ENCODE data around the gene ZNF423.

DNA sequence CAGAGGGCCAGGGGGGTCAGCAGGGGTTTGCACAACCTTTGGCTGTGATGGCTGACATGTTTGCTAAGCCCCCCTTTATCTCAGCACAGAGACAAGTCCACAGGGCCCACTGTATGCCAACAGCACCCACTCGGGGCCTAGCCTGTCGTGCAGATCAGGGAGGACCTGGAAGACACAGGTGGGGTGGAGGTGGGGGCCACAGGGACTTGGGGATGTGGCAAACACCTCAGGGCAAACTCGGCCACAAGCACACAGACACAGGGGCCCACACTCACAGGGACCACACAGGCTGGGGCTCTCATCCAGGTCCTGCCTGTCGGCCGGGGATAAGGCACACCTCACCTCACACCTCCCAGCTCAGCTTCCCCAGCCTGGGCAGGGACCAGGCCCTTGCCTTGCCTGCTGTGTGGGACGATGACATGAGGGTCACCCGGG is 394.4 kb downstream of the ZNF423 start:
- TF ChIP-seq CTCF (IDR thresholded peaks at IDR 0.05) (no peak), POLR2A (IDR thresholded peaks at IDR 0.05) (no peak)

Data from Peyer's patch (tissue), 4 donors.